ENCODE results near the gene CEP162.
"Not testable (repeated sequence)": the region's sequence is repeated elsewhere in the genome, so short reads cannot be mapped to it uniquely, and the experiment has no call there.

Gene CEP162

GRCh38 chr6:84089081-84089480, 138.4 kb downstream of the CEP162 start:
- DNase-seq (ENCODE audit: low read depth in 3 of 3, low spot score in 1 of 3) = no peak

GRCh38 chr6:84086545-84087429, 140.7 kb downstream of the CEP162 start:
- no peak for DNase-seq (ENCODE audit: low read depth in 3 of 3, low spot score in 1 of 3)

GRCh38 chr6:84086056-84086455, 141.4 kb downstream of the CEP162 start:
- no peak for DNase-seq (ENCODE audit: low read depth in 3 of 3, low spot score in 1 of 3)

DNA sequence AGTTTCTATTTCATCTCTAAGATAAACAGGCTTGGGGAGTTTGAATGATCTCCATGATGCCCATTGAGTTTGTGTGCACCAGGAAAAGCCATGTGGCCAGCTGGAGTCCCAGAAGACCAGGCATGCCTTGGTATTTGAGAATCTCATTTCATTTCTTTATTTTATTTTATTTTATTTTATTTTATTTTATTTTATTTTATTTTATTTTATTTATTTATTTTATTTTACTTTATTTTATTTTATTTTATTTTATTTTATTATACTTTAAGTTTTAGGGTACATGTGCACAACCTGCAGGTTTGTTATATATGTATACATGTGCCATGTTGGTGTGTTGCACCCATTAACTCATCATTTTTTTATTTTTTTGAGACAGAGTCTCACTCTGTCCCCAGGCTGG, 142.7 kb downstream of the CEP162 start:
- not testable (repeated sequence) for DNase-seq (ENCODE audit: low read depth in 3 of 3, low spot score in 1 of 3)

DNA sequence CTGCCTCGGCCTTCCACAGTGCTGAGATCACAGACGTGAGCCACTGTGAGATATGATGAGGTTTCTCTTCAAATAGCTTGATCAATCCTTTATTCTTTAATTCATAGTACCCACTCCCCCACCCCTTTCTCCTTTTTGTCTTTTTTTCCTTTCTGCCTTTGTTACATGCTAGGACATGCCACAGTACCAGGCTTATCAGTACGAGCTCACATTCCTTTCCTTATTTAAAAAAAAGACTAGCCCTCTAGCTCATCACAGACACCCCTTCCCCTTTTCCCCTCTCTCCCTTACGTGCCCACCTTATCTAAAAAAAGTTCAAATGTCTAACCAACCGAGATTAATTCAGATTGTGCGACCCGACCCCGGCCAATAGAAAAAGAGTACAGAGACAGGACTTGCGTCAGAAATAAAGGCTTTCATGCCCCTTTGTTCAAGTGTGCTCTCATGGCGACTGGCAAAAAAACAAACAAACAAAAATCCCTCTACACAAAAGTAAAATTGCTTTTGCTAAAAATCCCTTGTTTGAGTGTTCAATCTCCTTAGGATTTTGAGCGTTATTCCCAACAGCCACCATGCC, 144.7 kb downstream of the CEP162 start:
- no peak for DNase-seq (ENCODE audit: low read depth in 3 of 3, low spot score in 1 of 3)

DNA sequence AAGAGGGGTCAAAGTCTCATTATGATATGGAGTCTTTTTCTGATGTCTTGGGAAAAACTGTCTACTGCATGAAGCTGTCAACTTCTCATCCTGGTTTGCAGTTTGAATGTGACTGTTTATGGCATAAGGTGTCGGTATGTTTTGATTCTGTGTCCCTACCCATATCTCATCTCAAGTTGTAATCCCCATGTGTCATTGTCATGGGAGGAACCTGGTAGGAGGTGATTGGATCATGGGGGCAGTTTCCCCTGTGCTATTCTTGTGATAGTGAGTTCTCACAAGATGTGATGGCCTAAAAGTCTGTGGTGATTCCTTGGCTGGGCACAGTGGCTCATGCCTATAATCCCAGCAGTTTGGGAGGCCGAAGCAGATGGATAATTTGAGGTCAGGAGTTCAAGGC, 146.2 kb downstream of the CEP162 start:
- DNase-seq (ENCODE audit: low read depth in 3 of 3, low spot score in 1 of 3) = no peak

DNA sequence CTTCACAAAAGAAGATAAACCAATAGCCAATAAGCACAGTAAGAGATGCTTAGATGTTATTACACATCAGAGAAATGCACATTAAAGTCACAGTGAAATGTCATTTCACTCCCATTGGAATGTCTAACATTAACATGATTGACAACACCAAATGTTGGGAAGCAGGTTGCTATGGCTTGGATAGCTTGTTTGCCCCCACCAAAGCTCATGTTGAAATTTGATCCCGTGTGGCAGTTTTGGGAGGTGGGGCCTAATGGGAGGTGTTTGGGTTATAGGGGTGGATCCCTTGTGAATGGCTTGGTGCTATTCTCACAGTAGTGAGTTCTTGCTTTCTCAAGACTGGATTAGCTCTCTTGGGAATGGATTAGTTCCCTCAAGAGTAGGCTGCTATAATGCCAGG, 149.1 kb downstream of the CEP162 start:
- DNase-seq (ENCODE audit: low read depth in 3 of 3, low spot score in 1 of 3) = no peak

GRCh38 chr6:84077645-84078044, 149.8 kb downstream of the CEP162 start:
- DNase-seq (ENCODE audit: low read depth in 3 of 3, low spot score in 1 of 3) = no peak

DNA sequence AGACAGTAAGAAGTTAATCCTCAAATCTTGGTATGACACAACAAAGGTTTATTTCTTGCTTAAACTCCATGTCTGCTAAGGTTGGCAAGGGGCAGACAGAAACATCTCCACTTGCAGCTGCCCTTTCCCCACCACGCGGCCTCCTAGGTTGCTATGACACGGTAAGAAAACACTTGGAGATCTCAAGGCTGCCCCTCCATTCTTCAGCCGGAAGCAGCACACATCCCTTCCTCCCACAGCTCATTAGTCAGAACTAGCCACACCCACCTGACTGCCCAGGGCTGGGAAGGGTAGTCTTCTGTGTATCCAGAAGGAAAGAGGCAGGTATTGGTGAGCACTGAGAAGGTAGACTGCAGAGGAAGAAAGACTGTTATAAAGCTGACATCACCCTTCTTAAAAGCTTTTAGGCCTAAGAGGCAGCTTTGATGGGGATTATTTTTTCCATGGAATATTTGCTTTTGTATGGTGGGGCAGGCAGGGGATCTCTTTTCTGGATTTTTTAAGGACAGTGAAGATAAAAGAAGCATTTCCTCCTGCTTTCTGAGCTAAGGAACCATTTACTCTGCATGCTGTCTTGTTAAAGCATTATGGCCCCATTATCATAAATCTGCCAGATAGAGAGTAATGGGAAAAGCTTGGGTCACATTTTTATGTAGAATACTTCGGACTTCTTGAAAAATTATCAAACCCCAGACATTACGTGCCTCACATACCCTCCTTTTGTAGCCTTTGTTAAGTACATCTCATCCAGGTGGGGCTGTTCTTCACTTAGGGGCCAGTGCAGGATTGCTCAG, 152.3 kb downstream of the CEP162 start:
- no peak for DNase-seq (ENCODE audit: low read depth in 3 of 3, low spot score in 1 of 3)

All from stimulated activated CD4-positive, alpha-beta T cell treated with anti-CD3 and anti-CD28 coated beads, TNF-alpha, amount 100 ng/mL, for 1 hour (primary cell).